HTERT RPE-1 (cell line): ENCODE measurements around the gene APBB2.

Experiments used
- in situ Hi-C: fragments of 300-500 bp; cut with MboI; formaldehyde crosslinking; loops from 4 replicates; pipeline ENCODE4 v1.14.3; 2020; ENCODE audit warnings: low sequenced_read_pairs

APBB2 gene

GRCh38 chr4:41214136-41214824, at the start of gene APBB2:
TSS of gene APBB2 (minus strand) at chr4:41214542. CDS start at chr4:41033254, 181,288 bp downstream.
- in situ Hi-C loops: no loop called here

- in situ Hi-C loops: no loop called here
Measured at GRCh38 chr4:41262198-41262597, 47.9 kb upstream of the APBB2 start.

- in situ Hi-C loops: no loop called here
Measured at GRCh38 chr4:41260116-41260733, 45.9 kb upstream of the APBB2 start.

GRCh38 chr4:41258783-41259182, 44.4 kb upstream of the APBB2 start:
- in situ Hi-C loops: no loop called here

GRCh38 chr4:41257906-41258305, 43.6 kb upstream of the APBB2 start:
- in situ Hi-C loops: no loop called here

- in situ Hi-C loops: no loop called here
Measured at GRCh38 chr4:41257257-41257901, 43.0 kb upstream of the APBB2 start.

GRCh38 chr4:41256740-41257256, 42.5 kb upstream of the APBB2 start, which contains the start of gene UCHL1:
TSS of gene UCHL1 (plus strand) at chr4:41256928. CDS start at chr4:41256977, 49 bp downstream.
- in situ Hi-C loops: no loop called here

- in situ Hi-C loops: no loop called here
Measured at GRCh38 chr4:41256131-41256739, 41.9 kb upstream of the APBB2 start.

GRCh38 chr4:41245983-41246382, 31.6 kb upstream of the APBB2 start:
- in situ Hi-C loops: no loop called here

- in situ Hi-C loops: no loop called here
Measured at GRCh38 chr4:41241919-41242318, 27.6 kb upstream of the APBB2 start.

GRCh38 chr4:41236508-41236907, 22.2 kb upstream of the APBB2 start:
- in situ Hi-C loops: no loop called here

- in situ Hi-C loops: no loop called here
Measured at GRCh38 chr4:41236032-41236431, 21.7 kb upstream of the APBB2 start.

- in situ Hi-C loops: no loop called here
Measured at GRCh38 chr4:41232856-41233255, 18.5 kb upstream of the APBB2 start.

- in situ Hi-C loops: no loop called here
Measured at GRCh38 chr4:41232406-41232805, 18.1 kb upstream of the APBB2 start.

GRCh38 chr4:41227902-41228301, 13.6 kb upstream of the APBB2 start:
- in situ Hi-C loops: no loop called here

GRCh38 chr4:41221850-41222645, 7.7 kb upstream of the APBB2 start:
- in situ Hi-C loops: no loop called here

- in situ Hi-C loops: no loop called here
Measured at GRCh38 chr4:41219421-41219950, 5.1 kb upstream of the APBB2 start.

GRCh38 chr4:41218703-41219102, 4.4 kb upstream of the APBB2 start:
- in situ Hi-C loops: no loop called here

GRCh38 chr4:41217374-41217773, 3.0 kb upstream of the APBB2 start:
- in situ Hi-C loops: no loop called here

GRCh38 chr4:41217020-41217333, 2.6 kb upstream of the APBB2 start:
- in situ Hi-C loops: no loop called here
